NCI-H510A treated with DMSO at 0.1 percent for 48 hours (cell line): Measurements from ENCODE around the gene DENND4B.
"Not testable (repeated sequence)": the region's sequence is repeated elsewhere in the genome, so short reads cannot be mapped to it uniquely, and the experiment has no call there.

Experiments
- DNase-seq: peaks from one replicate; lab custom pipeline; 2025; lab: John Stamatoyannopoulos, UW

DENND4B gene

GRCh38 chr1:153946622-153947241 lies at the start of gene DENND4B:
Gene DENND4B (minus strand): TSS chr1:153946718. CDS start chr1:153944374, 2,344 bp downstream.
- DNase-seq = peak; percentile 74

GRCh38 chr1:153995640-153996039 lies 49.1 kb upstream of the DENND4B start:
- DNase-seq = no peak

GRCh38 chr1:153995202-153995601 lies 48.7 kb upstream of the DENND4B start:
- no peak for DNase-seq

- no peak for DNase-seq
These were observed 45.3 kb upstream of the DENND4B start for GRCh38 chr1:153991806-153992205.

- no peak for DNase-seq
These were observed 44.7 kb upstream of the DENND4B start for GRCh38 chr1:153991151-153991630.

- peak; percentile 99 for DNase-seq
These were observed 44.1 kb upstream of the DENND4B start, which contains the start of gene RPS27 for GRCh38 chr1:153990468-153991150. Gene RPS27 (plus strand): TSS chr1:153990762. CDS start chr1:153990797, 35 bp downstream.

- DNase-seq = no peak
These were observed 41.1 kb upstream of the DENND4B start for GRCh38 chr1:153987621-153988020.

- peak; percentile 87 for DNase-seq
These were observed 39.6 kb upstream of the DENND4B start, which contains the start of gene RAB13 for GRCh38 chr1:153985941-153986761. Gene RAB13 (minus strand): TSS chr1:153986339. CDS start chr1:153986236, 103 bp downstream.

- no peak for DNase-seq
These were observed 38.9 kb upstream of the DENND4B start for GRCh38 chr1:153985341-153985912.

GRCh38 chr1:153984123-153984894 lies 37.8 kb upstream of the DENND4B start:
- no peak for DNase-seq

- not testable (repeated sequence) for DNase-seq
These were observed 35.2 kb upstream of the DENND4B start for GRCh38 chr1:153981735-153982134.

- not testable (repeated sequence) for DNase-seq
These were observed 32.6 kb upstream of the DENND4B start for GRCh38 chr1:153979091-153979490.

- no peak for DNase-seq
These were observed 31.9 kb upstream of the DENND4B start for GRCh38 chr1:153978274-153978909.

GRCh38 chr1:153977250-153978240 lies 31.0 kb upstream of the DENND4B start, which contains the start of gene JTB:
Gene JTB (minus strand): TSS chr1:153977674. CDS start chr1:153977252, 422 bp downstream.
- DNase-seq = peak; percentile 77

GRCh38 chr1:153976819-153977249 lies 30.3 kb upstream of the DENND4B start:
- DNase-seq = no peak

GRCh38 chr1:153973525-153973924 lies 27.0 kb upstream of the DENND4B start:
- DNase-seq = no peak

GRCh38 chr1:153973071-153973470 lies 26.6 kb upstream of the DENND4B start:
- no peak for DNase-seq

- no peak for DNase-seq
These were observed 23.8 kb upstream of the DENND4B start for GRCh38 chr1:153970346-153970745.

GRCh38 chr1:153968972-153969371 lies 22.5 kb upstream of the DENND4B start:
- no peak for DNase-seq
